ENCODE data around the gene NUBP2. TPM values are rescaled to one million over a fixed set of nuclear protein-coding genes. Genes with fewer than 3 reads are reported as not detected.
A peak's percentile ranks its signal among the peaks of the same experiment; 100 is the strongest.

Gene NUBP2
- total RNA-seq, 1 experiment from 2014 or later: 89.2 TPM

DNA sequence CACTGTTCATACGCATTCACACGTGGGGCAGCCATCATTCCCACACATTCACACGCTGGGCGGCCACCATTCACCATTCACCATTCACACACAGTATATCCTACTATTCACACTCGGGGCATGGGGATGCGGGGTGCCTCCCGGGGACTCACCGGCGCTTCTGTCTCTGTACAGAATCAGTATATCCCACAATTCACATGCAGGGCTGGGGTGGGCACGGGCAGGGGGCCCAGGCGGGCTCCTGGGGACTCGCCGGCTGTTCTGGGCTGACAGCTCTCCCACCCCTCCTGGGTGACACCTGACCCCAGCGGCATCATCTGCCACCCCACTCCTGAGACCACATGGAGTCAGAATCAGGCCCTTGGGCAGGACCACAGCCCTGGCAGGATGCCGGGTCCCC lies 21.0 kb upstream of the NUBP2 start (continued):
- no peak for TF ChIP-seq ZNF532 (CRISPR knock-in tag; IDR thresholded peaks at IDR 0.05; ENCODE audit: borderline replicate concordance)
- no peak for TF ChIP-seq NFYB (CRISPR knock-in tag; conservative IDR thresholded peaks at IDR 0.05; ENCODE audit: low read depth)
- TF ChIP-seq, protein P1, sequence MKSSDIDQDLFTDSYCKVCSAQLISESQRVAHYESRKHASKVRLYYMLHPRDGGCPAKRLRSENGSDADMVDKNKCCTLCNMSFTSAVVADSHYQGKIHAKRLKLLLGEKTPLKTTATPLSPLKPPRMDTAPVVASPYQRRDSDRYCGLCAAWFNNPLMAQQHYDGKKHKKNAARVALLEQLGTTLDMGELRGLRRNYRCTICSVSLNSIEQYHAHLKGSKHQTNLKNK (CRISPR knock-in tag; IDR thresholded peaks at IDR 0.05): no peak
- TF ChIP-seq FOXJ3 (CRISPR knock-in tag; IDR thresholded peaks at IDR 0.05; ENCODE audit: borderline replicate concordance): no peak

DNA sequence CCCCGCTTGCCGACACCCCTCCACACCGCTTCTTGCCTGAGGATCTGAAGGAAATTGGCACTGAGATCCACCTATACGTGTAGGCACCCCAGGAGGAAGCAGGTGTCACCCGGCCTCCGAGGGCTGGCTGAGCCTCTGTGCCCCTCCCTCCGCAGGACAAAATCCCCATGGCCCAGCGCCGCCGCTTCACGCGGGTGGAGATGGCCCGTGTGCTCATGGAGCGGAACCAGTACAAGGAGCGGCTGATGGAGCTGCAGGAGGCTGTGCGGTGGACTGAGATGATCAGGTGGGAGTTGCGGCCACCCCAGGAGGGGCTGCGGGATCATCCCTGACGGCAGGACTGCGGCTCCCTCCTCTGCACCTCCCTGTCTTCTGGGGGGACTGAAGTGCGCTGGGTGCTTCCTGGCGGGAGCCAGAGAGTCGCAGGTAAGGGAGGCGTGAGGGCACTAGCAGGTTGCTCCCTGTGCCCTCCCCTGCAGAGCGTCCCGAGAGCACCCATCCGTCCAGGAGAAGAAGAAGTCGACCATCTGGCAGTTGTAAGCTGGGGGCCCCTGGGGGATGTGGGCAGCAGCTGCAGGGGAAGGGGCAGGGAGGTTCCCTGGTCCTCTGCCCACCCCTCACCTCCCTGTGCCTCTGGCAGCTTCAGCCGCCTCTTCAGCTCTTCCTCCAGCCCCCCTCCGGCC lies 20.4 kb upstream of the NUBP2 start:
- POLR2A ChIA-PET: no interaction called here
- H3K4me3 Mint-ChIP-seq: no peak overlapping the region
- no peaks in the 10 kb centered on the region for H3K27me3 Mint-ChIP-seq (ENCODE audit: low read depth)
- no peak overlapping the region for H3K27ac Mint-ChIP-seq
- DNase-seq (ENCODE audit: low spot score) (no peak), ATAC-seq (no peak)
- H3K4me1 Mint-ChIP-seq: no peaks in the 10 kb centered on the region
- CTCF ChIA-PET: no interaction called here
- TF ChIP-seq, protein P2, sequence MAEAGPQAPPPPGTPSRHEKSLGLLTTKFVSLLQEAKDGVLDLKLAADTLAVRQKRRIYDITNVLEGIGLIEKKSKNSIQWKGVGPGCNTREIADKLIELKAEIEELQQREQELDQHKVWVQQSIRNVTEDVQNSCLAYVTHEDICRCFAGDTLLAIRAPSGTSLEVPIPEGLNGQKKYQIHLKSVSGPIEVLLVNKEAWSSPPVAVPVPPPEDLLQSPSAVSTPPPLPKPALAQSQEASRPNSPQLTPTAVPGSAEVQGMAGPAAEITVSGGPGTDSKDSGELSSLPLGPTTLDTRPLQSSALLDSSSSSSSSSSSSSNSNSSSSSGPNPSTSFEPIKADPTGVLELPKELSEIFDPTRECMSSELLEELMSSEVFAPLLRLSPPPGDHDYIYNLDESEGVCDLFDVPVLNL (CRISPR knock-in tag; IDR thresholded peaks at IDR 0.05; ENCODE audit: borderline replicate concordance, low read depth): no peak
- TF ChIP-seq MLX (CRISPR knock-in tag; IDR thresholded peaks at IDR 0.05): no peak
- no peaks in the 10 kb centered on the region; the same call in 1 of the 2 replicates for H3K36me3 Mint-ChIP-seq
- no peaks in the 10 kb centered on the region for H3K9me3 Mint-ChIP-seq

GRCh38 chr16:1762879-1763520 lies 19.8 kb upstream of the NUBP2 start:
- CTCF ChIA-PET: interaction anchor here (0.9 to 2.5 kb wide), 4 partner anchors 10 to 57 kb away, joined by 6 to 17 read pairs (median 12); partner anchors contain the start of genes EME2, MAPK8IP3, MRPS34 and NUBP2
- DNase-seq (ENCODE audit: low spot score): peak; percentile 45
- no peaks in the 10 kb centered on the region; the same call in 1 of the 2 replicates for H3K36me3 Mint-ChIP-seq
- no peak overlapping the region for H3K4me3 Mint-ChIP-seq
- no peak for ATAC-seq
- POLR2A ChIA-PET: interaction anchor here (1.1 to 1.9 kb wide), 2 partner anchors 11 to 20 kb away, joined by 4 to 7 read pairs; partner anchors contain the start of genes NUBP2 and SPSB3
- H3K9me3 Mint-ChIP-seq: no peaks in the 10 kb centered on the region
- no peaks in the 10 kb centered on the region for H3K27me3 Mint-ChIP-seq (ENCODE audit: low read depth)
- H3K4me1 Mint-ChIP-seq: no peaks in the 10 kb centered on the region
- no peak overlapping the region for H3K27ac Mint-ChIP-seq
- TF ChIP-seq SMAD3 (CRISPR knock-in tag; IDR thresholded peaks at IDR 0.05; ENCODE audit: borderline replicate concordance): no peak
- TF ChIP-seq, protein P3, sequence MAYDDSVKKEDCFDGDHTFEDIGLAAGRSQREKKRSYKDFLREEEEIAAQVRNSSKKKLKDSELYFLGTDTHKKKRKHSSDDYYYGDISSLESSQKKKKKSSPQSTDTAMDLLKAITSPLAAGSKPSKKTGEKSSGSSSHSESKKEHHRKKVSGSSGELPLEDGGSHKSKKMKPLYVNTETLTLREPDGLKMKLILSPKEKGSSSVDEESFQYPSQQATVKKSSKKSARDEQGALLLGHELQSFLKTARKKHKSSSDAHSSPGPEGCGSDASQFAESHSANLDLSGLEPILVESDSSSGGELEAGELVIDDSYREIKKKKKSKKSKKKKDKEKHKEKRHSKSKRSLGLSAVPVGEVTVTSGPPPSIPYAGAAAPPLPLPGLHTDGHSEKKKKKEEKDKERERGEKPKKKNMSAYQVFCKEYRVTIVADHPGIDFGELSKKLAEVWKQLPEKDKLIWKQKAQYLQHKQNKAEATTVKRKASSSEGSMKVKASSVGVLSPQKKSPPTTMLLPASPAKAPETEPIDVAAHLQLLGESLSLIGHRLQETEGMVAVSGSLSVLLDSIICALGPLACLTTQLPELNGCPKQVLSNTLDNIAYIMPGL (CRISPR knock-in tag; IDR thresholded peaks at IDR 0.05): no peak
- TF ChIP-seq, protein P4, sequence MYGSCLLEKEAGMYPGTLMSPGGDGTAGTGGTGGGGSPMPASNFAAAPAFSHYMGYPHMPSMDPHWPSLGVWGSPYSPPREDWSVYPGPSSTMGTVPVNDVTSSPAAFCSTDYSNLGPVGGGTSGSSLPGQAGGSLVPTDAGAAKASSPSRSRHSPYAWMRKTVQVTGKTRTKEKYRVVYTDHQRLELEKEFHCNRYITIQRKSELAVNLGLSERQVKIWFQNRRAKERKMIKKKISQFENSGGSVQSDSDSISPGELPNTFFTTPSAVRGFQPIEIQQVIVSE (CRISPR knock-in tag; IDR thresholded peaks at IDR 0.05; ENCODE audit: borderline replicate concordance): no peak
- no peak for TF ChIP-seq CREB1 (CRISPR knock-in tag; IDR thresholded peaks at IDR 0.05)
- TF ChIP-seq FOXP1 (CRISPR knock-in tag; IDR thresholded peaks at IDR 0.05; ENCODE audit: borderline replicate concordance): no peak
- TF ChIP-seq, protein P5, sequence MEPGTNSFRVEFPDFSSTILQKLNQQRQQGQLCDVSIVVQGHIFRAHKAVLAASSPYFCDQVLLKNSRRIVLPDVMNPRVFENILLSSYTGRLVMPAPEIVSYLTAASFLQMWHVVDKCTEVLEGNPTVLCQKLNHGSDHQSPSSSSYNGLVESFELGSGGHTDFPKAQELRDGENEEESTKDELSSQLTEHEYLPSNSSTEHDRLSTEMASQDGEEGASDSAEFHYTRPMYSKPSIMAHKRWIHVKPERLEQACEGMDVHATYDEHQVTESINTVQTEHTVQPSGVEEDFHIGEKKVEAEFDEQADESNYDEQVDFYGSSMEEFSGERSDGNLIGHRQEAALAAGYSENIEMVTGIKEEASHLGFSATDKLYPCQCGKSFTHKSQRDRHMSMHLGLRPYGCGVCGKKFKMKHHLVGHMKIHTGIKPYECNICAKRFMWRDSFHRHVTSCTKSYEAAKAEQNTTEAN (CRISPR knock-in tag; IDR thresholded peaks at IDR 0.05): no peak
- no peak for TF ChIP-seq E2F1 (CRISPR knock-in tag; IDR thresholded peaks at IDR 0.05)
- TF ChIP-seq ZNF138 (CRISPR knock-in tag; conservative IDR thresholded peaks at IDR 0.05): no peak
- TF ChIP-seq SP1 (CRISPR knock-in tag; conservative IDR thresholded peaks at IDR 0.05): no peak
- TF ChIP-seq, protein P6, sequence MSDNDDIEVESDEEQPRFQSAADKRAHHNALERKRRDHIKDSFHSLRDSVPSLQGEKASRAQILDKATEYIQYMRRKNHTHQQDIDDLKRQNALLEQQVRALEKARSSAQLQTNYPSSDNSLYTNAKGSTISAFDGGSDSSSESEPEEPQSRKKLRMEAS (CRISPR knock-in tag; IDR thresholded peaks at IDR 0.05): no peak
